Suppressor macrophage treated with lipopolysaccharide for 1 hour (primary cell): ENCODE data around the gene ENTPD7.

Source experiments
- DNase-seq, 3 donors: peaks; one replicate each; pipeline ENCODE4 v3.0.0-alpha.2; 2020 to 2022

Gene ENTPD7

DNA sequence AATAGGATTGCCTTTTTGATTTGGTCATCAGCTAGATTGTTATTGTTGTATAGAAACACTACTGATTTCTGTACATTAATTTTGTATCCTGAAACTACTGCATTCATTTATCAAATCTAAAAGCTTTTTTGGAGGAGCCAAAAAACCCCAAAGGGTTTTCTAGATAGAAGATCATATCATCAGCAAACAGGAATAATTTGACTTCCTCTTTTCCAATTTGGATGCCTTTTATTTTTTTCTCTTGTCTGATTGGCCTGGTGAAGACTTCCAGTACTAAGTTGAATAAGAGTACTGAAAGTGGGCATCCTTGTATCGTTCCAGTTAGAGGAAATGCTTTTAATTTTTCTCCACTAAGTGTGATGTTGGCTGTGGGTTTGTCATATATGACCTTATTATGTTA lies 10.6 kb upstream of the ENTPD7 start:
- peak in 1 of 3 donors; percentile 38 for DNase-seq

GRCh38 chr10:99652800-99653390 lies 6.4 kb upstream of the ENTPD7 start:
- no peak for DNase-seq

DNA sequence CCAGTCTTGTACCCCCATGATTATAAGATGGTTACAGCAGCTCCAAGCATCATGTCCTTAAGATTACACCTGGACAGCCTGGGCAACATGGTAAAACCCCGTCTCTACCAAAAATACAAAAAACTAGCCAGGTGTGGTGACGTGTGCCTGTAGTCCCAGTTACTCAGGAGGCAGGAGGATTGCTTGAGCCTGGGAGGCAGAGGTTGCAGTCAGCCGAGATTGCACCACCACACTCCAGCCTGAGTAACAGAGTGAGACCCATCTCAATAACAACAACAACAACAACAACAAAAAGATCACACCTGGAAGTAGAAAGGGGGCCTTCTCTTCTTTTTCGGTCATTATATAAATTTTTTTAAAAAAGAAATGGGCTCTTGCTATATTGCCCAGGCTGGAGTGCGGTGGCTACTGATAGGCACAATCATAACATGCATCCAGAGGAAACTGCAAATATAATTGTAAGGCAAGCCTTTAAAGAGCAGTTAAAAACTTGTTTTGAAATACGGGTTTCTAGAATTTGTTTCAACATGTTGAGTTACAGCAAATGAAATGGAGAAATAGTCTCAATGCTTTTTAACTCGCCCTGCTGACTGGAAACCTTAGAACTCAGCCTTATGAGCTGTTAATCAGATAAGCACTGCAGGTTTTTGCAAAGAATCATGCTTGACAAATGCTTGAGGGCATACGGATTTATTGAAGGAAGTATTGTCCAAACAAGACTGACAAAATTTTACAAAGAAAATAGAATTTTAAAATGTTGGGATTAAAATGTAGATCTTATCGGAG lies 4.7 kb upstream of the ENTPD7 start:
- no peak for DNase-seq

DNA sequence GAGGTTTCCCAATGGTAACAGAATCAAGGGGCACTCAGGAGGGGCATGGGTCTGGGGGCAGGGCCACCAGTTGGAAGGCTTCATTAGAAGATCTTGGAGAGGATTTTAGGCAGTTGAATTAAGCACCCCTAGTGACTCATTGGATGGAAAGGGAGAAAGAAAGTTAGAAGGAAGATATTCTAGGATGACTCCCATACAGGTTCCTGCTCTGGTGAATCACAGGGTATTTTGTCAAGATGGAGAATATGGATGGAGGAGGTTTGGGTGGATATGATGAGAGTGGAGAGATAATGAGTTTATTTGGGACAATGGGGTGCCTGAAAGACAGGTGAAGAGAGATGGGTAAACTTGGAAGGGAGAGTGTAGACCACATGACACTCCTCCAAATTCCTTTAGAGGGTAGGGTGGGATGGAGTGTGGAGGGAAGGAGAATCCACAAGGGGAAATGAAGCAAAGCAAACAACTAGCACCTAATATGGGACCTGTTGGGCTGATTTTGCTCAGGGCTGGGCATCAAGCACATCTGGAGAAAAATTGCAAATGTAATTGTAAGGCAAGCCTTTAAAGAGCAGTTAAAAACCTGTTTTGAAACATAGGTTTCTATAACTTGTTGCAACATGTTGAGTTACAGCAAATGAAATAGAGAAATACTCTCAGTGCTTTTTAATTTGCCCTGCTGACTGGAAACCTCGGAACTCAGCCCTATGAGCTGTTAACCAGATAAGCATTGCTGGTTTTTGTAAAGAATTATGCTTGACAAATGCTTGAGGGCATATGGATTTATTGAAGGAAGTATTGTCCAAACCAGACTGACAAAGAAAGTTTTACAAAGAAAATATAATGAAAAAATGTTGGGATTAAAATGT lies 2.9 kb upstream of the ENTPD7 start:
- peak in 2 of 3 donors; percentile 44 to 47 for DNase-seq

DNA sequence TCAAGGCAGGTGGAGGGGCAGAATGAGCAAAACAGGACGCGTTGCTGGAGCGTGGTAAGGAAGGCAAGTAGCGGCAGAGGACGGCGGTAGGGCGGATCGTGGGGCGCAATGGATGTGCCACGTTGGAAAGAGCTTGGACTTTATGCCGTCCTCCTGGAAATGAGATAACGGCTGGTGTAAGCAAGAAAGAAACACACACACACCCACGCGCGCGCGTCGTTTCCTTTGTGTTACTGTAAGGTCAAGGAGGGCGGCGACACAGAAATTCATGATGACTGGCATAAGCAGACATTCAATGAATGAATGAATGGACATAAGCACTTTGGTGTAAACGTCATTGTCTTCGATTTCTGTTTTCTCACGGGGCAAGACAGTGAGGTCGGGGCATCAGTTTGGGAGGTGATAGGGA lies 683 bp upstream of the ENTPD7 start:
- DNase-seq, result peak; percentile 88 to 94 (median 93)

GRCh38 chr10:99659868-99660366 lies 608 bp downstream of the ENTPD7 start:
- no peak for DNase-seq

GRCh38 chr10:99660662-99661376 lies 1.5 kb downstream of the ENTPD7 start:
- DNase-seq, result no peak

GRCh38 chr10:99661377-99661763 lies 2.1 kb downstream of the ENTPD7 start:
- DNase-seq, result peak in 2 of 3 donors; percentile 16 to 53

- DNase-seq, result no peak
Measured at GRCh38 chr10:99665304-99665703, 6.0 kb downstream of the ENTPD7 start.

GRCh38 chr10:99667108-99667751 lies 7.9 kb downstream of the ENTPD7 start:
- DNase-seq, result no peak

DNA sequence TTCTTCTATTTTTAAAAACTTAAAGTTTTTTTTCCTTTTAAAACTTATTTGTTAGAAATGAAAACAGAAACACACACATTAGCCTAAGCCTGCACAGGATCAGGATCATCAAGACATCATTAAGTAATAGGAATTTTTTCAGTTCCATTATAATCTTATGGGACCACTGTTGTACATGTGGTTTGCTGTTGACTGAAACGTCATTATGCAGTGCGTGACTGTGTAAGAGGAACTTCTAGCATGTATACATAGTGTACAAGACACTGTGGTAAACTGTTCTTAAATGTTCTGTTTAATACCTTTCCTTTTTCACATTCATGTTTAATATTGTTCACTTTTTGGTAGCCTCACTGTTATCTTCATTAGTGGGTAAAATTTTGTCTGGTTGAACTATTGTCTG lies 12.1 kb downstream of the ENTPD7 start:
- peak; percentile 12 to 50 (median 48) for DNase-seq

DNA sequence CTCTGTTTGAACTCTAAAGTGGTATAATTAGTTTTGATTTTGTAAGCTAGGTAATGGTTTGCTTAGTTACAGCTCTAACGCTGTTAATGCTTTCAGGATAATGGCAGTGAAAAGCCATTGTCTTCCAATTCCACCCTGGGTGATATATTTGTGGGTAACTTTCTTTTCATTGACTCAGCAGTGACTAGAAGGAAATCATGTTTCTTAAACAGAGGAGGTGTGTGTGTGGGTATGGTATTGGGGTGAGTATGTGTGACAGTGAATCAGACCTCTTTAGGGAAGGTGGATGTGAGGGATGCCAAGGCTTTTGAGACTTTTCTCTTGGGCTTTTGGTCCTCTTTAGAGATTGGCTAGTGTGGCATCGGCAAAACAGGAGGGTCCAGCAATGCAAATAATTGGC lies 13.6 kb downstream of the ENTPD7 start:
- peak in 2 of 3 donors; percentile 7 to 30 for DNase-seq

GRCh38 chr10:99673492-99673891 lies 14.2 kb downstream of the ENTPD7 start:
- peak in 2 of 3 donors; percentile 13 to 54 for DNase-seq

DNA sequence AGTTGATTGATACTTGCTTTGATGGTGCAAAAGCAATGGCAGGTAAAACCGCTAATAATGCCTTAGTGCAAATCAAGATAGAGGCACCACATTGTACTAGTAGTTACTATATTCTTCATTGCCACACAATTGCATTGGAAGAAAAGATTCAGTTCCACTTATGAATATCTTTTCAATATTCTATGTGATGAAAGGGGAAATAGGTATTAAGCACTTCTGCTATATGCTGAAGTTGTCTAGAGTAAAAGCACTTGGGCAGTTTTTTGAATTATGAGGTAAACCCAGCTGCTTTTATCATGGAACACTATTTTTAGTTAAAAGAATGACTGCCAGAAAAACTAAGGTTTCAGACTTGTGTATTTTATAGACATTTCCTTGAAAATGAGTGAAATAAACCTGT lies 15.5 kb downstream of the ENTPD7 start:
- peak in 2 of 3 donors; percentile 46 to 61 for DNase-seq

DNA sequence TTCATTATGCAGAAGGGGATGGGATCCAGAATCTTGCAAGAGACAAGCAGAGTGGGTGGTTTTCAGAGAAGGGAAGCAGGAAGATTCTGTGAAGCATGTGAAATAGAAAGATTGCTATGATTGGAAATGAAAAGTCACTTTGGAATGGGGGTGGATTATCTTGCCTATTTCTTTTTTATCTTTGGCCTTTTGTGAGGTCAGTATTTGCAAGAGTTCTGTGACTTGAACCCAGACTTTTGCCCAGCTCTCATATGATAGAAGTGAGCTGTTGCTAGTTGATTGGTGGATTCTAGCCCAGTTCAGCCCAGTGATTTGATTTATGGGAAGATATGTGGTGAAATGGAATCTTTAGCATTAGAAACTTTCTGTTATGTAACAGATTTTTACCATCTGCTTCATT lies 17.1 kb downstream of the ENTPD7 start:
- peak; percentile 21 to 54 (median 32) for DNase-seq

DNA sequence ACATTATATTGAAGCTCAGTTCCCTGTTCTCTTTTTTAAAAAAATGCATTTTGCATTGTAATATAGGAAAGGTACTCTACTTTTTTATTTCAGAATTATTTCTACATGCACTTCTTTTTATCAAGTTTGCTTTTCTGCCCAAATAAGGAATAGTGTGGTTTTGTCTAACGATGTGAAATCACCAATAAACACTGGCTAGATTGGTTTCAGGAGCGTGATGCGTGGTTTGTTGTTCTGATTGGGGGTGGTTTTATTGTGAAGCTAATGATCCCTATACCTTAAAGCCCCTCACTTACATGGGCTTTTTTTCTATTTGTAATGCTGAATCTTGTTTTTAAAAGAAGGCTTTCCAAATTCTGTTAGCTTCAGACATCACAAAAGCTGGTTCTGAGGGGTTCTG lies 17.6 kb downstream of the ENTPD7 start:
- no peak for DNase-seq

GRCh38 chr10:99678921-99679320 lies 19.6 kb downstream of the ENTPD7 start:
- DNase-seq, result no peak

DNA sequence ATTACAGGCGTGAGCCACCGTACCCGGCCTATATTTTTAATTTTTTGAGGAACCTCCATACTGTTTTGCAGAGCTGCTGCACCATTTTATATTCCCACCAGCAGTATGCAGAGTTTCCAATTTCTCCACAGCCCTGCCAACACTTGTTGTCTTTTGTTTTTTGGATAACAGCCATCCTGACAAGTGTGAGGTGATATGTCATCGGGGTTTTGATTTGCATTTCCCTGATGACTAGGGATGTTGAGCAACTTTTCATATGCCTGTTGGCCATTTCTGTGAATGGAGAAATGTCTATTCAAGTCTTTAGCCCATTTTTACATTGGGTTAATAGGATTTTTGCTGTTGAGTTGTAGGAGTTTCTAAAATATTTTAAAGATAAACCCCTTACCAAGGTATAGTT lies 22.2 kb downstream of the ENTPD7 start:
- DNase-seq, result peak; percentile 58 to 76 (median 59)

DNA sequence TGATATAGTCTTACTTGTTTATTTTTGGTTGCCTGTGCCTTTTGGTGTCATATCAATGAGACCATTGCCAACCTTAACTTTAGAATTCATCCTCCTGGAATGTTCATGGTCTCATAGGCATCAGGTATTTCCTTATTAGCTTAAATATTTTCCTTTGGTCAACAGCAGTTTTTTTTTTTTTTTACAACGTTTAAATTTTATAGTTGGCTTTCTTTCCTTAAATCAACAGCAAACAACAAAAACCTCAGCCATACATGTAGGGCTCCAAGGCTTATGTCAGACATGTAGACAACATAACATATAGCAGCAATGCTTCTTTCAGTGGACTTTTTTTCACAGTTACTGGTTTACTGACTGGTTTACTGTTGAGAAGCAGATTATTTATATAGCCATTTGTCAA lies 22.7 kb downstream of the ENTPD7 start:
- no peak for DNase-seq

GRCh38 chr10:99682752-99683151 lies 23.4 kb downstream of the ENTPD7 start:
- no peak for DNase-seq

GRCh38 chr10:99685597-99685967 lies 26.3 kb downstream of the ENTPD7 start:
- DNase-seq, result peak; percentile 84 to 95 (median 92)

GRCh38 chr10:99689461-99689860 lies 30.2 kb downstream of the ENTPD7 start:
- no peak for DNase-seq
